ENCODE data around the gene MVB12B.

DNA sequence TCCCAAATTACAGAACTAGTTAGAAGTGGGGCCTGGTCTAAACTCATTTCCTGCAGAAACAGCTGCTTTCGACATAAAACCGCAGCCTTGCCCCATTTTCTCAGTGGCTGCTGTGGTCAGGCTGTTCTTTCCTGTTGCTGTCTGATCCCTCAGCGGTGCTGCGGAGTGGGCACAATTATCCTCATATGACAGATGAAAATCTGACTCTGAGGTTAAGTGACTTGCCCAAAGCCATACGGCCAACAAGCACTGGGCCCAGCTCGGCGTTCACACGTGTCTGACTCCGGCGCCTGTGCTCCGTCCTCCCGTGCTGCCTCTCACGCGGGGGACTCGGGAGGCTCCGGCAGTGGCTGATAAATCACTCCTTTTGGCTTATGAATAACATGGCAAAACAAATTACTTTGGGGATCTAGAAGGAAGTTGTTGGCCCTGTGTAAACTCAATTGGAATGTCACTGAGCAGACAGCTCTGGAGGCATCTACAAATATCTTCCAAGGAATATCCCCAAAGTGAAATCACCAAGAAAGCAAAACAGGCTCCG, 144.5 kb downstream of the MVB12B start:
- TF ChIP-seq, protein P1, sequence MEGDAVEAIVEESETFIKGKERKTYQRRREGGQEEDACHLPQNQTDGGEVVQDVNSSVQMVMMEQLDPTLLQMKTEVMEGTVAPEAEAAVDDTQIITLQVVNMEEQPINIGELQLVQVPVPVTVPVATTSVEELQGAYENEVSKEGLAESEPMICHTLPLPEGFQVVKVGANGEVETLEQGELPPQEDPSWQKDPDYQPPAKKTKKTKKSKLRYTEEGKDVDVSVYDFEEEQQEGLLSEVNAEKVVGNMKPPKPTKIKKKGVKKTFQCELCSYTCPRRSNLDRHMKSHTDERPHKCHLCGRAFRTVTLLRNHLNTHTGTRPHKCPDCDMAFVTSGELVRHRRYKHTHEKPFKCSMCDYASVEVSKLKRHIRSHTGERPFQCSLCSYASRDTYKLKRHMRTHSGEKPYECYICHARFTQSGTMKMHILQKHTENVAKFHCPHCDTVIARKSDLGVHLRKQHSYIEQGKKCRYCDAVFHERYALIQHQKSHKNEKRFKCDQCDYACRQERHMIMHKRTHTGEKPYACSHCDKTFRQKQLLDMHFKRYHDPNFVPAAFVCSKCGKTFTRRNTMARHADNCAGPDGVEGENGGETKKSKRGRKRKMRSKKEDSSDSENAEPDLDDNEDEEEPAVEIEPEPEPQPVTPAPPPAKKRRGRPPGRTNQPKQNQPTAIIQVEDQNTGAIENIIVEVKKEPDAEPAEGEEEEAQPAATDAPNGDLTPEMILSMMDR (IDR thresholded peaks at IDR 0.05): no peak
- no peak for TF ChIP-seq ZFX (IDR thresholded peaks at IDR 0.05; ENCODE audit: borderline replicate concordance)

Data from 22Rv1 (cell line).